Loucy (cell line): Measurements from ENCODE around the gene ZNF609.

Experiments used
- H2AFZ ChIP-seq: fragments of 200-600 bp; sonication (generic); 2 replicates; pipeline ENCODE4 v1.6.0; 2016; ENCODE audit warnings: antibody characterized with exemption, mild to moderate bottlenecking, low read length, moderate library complexity
- H3F3A ChIP-seq: fragments of 200-600 bp; 2 replicates; pipeline ENCODE4 v1.6.0; 2016; ENCODE audit warnings: antibody characterized with exemption, low read depth, mild to moderate bottlenecking
- H3K27me3 ChIP-seq: fragments of 200-600 bp; sonication (generic); 2 replicates; pipeline ENCODE4 v1.6.1; 2014; ENCODE audit warnings: low read length, mild to moderate bottlenecking; ENCODE audit not compliant: insufficient read depth, poor library complexity, severe bottlenecking
- H3K36me3 ChIP-seq: fragments of 200-600 bp; sonication (generic); 2 replicates; pipeline ENCODE4 v1.6.1; 2016; ENCODE audit warnings: low read length; ENCODE audit not compliant: insufficient read depth
- H3K4me1 ChIP-seq: fragments of 200-600 bp; sonication (generic); 2 replicates; pipeline ENCODE4 v1.5.1; 2014; ENCODE audit warnings: low read length, mild to moderate bottlenecking; ENCODE audit not compliant: insufficient read depth, poor library complexity, severe bottlenecking
- H3K4me2 ChIP-seq: fragments of 200-600 bp; sonication (generic); 2 replicates; pipeline ENCODE4 v1.6.0; 2014; ENCODE audit warnings: antibody characterized with exemption, low read length, low read depth, mild to moderate bottlenecking; ENCODE audit not compliant: poor library complexity, severe bottlenecking
- H3K4me3 ChIP-seq: fragments of 200-600 bp; sonication (generic); 2 replicates; pipeline ENCODE4 v1.5.1; 2014; ENCODE audit warnings: low read length, mild to moderate bottlenecking, mixed read lengths; ENCODE audit not compliant: poor library complexity, severe bottlenecking
- H3K79me2 ChIP-seq: fragments of 200-600 bp; sonication (generic); 2 replicates; pipeline ENCODE4 v1.6.1; 2014; ENCODE audit warnings: low read length; ENCODE audit not compliant: insufficient read depth
- H3K9ac ChIP-seq: fragments of 200-600 bp; sonication (generic); 2 replicates; pipeline ENCODE4 v1.6.0; 2014; ENCODE audit warnings: mild to moderate bottlenecking, low read depth, low read length, moderate library complexity; ENCODE audit not compliant: poor library complexity, severe bottlenecking
- H3K9me2 ChIP-seq: fragments of 200-600 bp; sonication (generic); replicated peaks from 2 replicates; pipeline ENCODE4 v1.6.1; 2016; ENCODE audit warnings: low read depth, low read length, mixed read lengths
- H3K9me3 ChIP-seq: fragments of 200-600 bp; sonication (generic); 2 replicates; pipeline ENCODE4 v1.6.1; 2014; ENCODE audit warnings: mild to moderate bottlenecking, antibody characterized with exemption, low read length, low read depth; ENCODE audit not compliant: insufficient read depth
- H4K20me1 ChIP-seq: fragments of 200-600 bp; sonication (generic); 2 replicates; pipeline ENCODE4 v1.6.0; 2014; ENCODE audit warnings: antibody characterized with exemption, low read length, mild to moderate bottlenecking; ENCODE audit not compliant: insufficient read depth, poor library complexity, severe bottlenecking
- CTCF ChIP-seq: fragments of 200-600 bp; sonication (generic); conservative IDR thresholded peaks from 2 replicates; pipeline ENCODE4 v1.5.1; 2014; ENCODE audit warnings: mild to moderate bottlenecking, antibody characterized with exemption, low read length
- EZH2phosphoT487 ChIP-seq: fragments of 200-600 bp; IDR thresholded peaks from 2 replicates; pipeline ENCODE4 v1.6.1; 2018; ENCODE audit warnings: antibody characterized with exemption, mild to moderate bottlenecking, moderate library complexity, borderline replicate concordance

The ZNF609 gene

GRCh38 chr15:64687172-64687571, 226.8 kb downstream of the ZNF609 start:
- Histone ChIP-seq H3K36me3 (peaks cover 81% of the 10 kb centered on the region; the same call in 1 of the 2 replicates), H3K4me3 (no peak overlapping the region), H3K27me3 (no peaks in the 10 kb centered on the region), H3K9me2 (no peaks in the 10 kb centered on the region), H3K9me3 (no peaks in the 10 kb centered on the region), H3K9ac (no peak overlapping the region), H3K4me1 (peaks cover 3% of the 10 kb centered on the region), H3F3A (no peaks in the 10 kb centered on the region), H2AFZ (no peak overlapping the region), H3K4me2 (no peak overlapping the region), H4K20me1 (no peaks in the 10 kb centered on the region), H3K79me2 (peaks cover 4% of the 10 kb centered on the region; the same call in 1 of the 2 replicates)
- TF ChIP-seq CTCF (no peak), EZH2phosphoT487 (no peak)

- peaks cover 3% of the 10 kb centered on the region for H3K4me1 ChIP-seq
- no peak overlapping the region for H3K9ac ChIP-seq
- peaks cover 6% of the 10 kb centered on the region; the same call in 1 of the 2 replicates for H3K79me2 ChIP-seq
- no peaks in the 10 kb centered on the region for H4K20me1 ChIP-seq
- H3K27me3 ChIP-seq: no peaks in the 10 kb centered on the region
- no peaks in the 10 kb centered on the region for H3K9me3 ChIP-seq
- no peak overlapping the region for H3K4me2 ChIP-seq
- no peak overlapping the region for H2AFZ ChIP-seq
- H3F3A ChIP-seq: no peaks in the 10 kb centered on the region
- no peaks in the 10 kb centered on the region for H3K9me2 ChIP-seq
- H3K4me3 ChIP-seq: no peak overlapping the region
- TF ChIP-seq EZH2phosphoT487 (no peak), CTCF (no peak)
- peaks cover 78% of the 10 kb centered on the region; the same call in 1 of the 2 replicates for H3K36me3 ChIP-seq
Observed at GRCh38 chr15:64687688-64688087, 227.3 kb downstream of the ZNF609 start.

- Histone ChIP-seq H3K9me3 (no peaks in the 10 kb centered on the region), H3K4me1 (peaks cover 3% of the 10 kb centered on the region), H3K9me2 (no peaks in the 10 kb centered on the region), H3K4me2 (no peak overlapping the region), H3K4me3 (no peak overlapping the region), H3K9ac (no peak overlapping the region), H3K36me3 (peaks cover 73% of the 10 kb centered on the region; the same call in 1 of the 2 replicates), H2AFZ (no peak overlapping the region), H4K20me1 (no peaks in the 10 kb centered on the region), H3F3A (no peaks in the 10 kb centered on the region), H3K27me3 (no peaks in the 10 kb centered on the region), H3K79me2 (peaks cover 17% of the 10 kb centered on the region; the same call in 1 of the 2 replicates)
- TF ChIP-seq EZH2phosphoT487 (no peak), CTCF (no peak)
Observed at GRCh38 chr15:64688770-64689169, 228.4 kb downstream of the ZNF609 start.
